A549 (cell line): Measurements from ENCODE around the gene SELENOM. TPM values are rescaled to one million over a fixed set of nuclear protein-coding genes. Genes with fewer than 3 reads are reported as not detected.

Source experiments
- ATAC-seq, 2 experiments: fragments of 200-7000 bp in 1 of 2; fragments of >200 bp in 1 of 2; cut with Nextera tagmentation in 1 of 2; cut with Tn5 transposase in 1 of 2; 3 replicates each; pipeline versions ENCODE4 v1.8.0 to v1.9.1; 2018 to 2020; ENCODE audit warnings: mild to moderate bottlenecking in 1 of 2, moderate library complexity in 1 of 2
- CTCF ChIA-PET: fragments of 300-600 bp; sonication (Branson Sonifier 250); formaldehyde crosslinking; extraction: SDS; loops from one replicate; lab custom pipeline; 2021; ENCODE audit warnings: antibody characterized with exemption, inconsistent platforms; lab: Yijun Ruan, JAX
- POLR2A ChIA-PET: fragments of 350-600 bp; formaldehyde crosslinking; extraction: SDS; loops from one replicate; lab custom pipeline; 2021; ENCODE audit warnings: antibody characterized with exemption, inconsistent platforms; lab: Yijun Ruan, JAX
- DNase-seq, 2 experiments: peaks; one replicate each; pipeline versions ENCODE4 v3.0.0 to v3.0.0-alpha.2; 2011 to 2016; ENCODE audit warnings: low read depth in 1 of 2, low spot score in 1 of 2
- FAIRE-seq: peaks from 2 replicates; lab custom pipeline; 2011; peaks lifted over from hg19 to GRCh38; lab: Jason Lieb, UNC
- H3K27ac ChIP-seq, 2 experiments: fragments of >200 bp; sonication (Bioruptor Twin); formaldehyde crosslinking; 3 replicates each; pipeline ENCODE4 v1.5.1; 2016 to 2017
- H3K4me1 ChIP-seq: fragments of >200 bp; sonication (Bioruptor Twin); formaldehyde crosslinking; 3 replicates; pipeline ENCODE4 v1.6.1; 2016
- H3K4me2 ChIP-seq: fragments of >200 bp; sonication (Bioruptor Twin); formaldehyde crosslinking; 3 replicates; pipeline ENCODE4 v1.6.1; 2016
- H3K4me3 ChIP-seq: fragments of >200 bp; sonication (Bioruptor Twin); formaldehyde crosslinking; 3 replicates; pipeline ENCODE4 v1.5.1; 2016
- H3K9me3 ChIP-seq: fragments of >200 bp; sonication (Bioruptor Twin); formaldehyde crosslinking; 3 replicates; pipeline ENCODE4 v1.6.1; 2016
- BCL3 ChIP-seq: fragments of >200 bp; sonication (Bioruptor Twin); formaldehyde crosslinking; IDR thresholded peaks from 3 replicates; pipeline ENCODE4 v1.6.1; 2016
- EHF ChIP-seq: fragments of 250-450 bp; sonication (Bioruptor Pico); IDR thresholded peaks from 2 replicates; pipeline ENCODE4 v1.5.0; 2020; ENCODE audit warnings: mild to moderate bottlenecking
- FOSL2 ChIP-seq, 2 experiments: fragments of 450-650 bp in 1 of 2; fragments of >200 bp in 1 of 2; sonication (Bioruptor Twin) in 1 of 2; formaldehyde crosslinking; IDR thresholded peaks; 2 replicates each; pipeline versions ENCODE4 v1.5.0 to v1.6.1; 2016 to 2020; ENCODE audit warnings: mild to moderate bottlenecking in 1 of 2, moderate library complexity in 1 of 2
- HDAC2 ChIP-seq: fragments of 200-600 bp; sonication (generic); IDR thresholded peaks from 2 replicates; pipeline ENCODE4 v1.6.1; 2016
- HES2 ChIP-seq: fragments of >200 bp; sonication (Bioruptor Twin); formaldehyde crosslinking; IDR thresholded peaks from 2 replicates; pipeline ENCODE4 v1.6.1; 2016
- HMGXB4 ChIP-seq: fragments of 250-450 bp; sonication (Bioruptor Pico); IDR thresholded peaks from 2 replicates; pipeline ENCODE4 v1.5.0; 2021; ENCODE audit warnings: mild to moderate bottlenecking, moderate library complexity, borderline replicate concordance
- HOXA7 ChIP-seq: fragments of 250-450 bp; sonication (Bioruptor Pico); IDR thresholded peaks from 2 replicates; pipeline ENCODE4 v1.5.0; 2020; ENCODE audit warnings: mild to moderate bottlenecking, moderate library complexity
- HOXB13 ChIP-seq: fragments of 250-450 bp; sonication (Bioruptor Pico); IDR thresholded peaks from 2 replicates; pipeline ENCODE4 v1.5.0; 2020; ENCODE audit warnings: low read depth, mild to moderate bottlenecking, moderate library complexity
- NFE2L2 ChIP-seq: fragments of 150-350 bp; conservative IDR thresholded peaks from 2 replicates; pipeline ENCODE4 v1.6.1; 2014; ENCODE audit warnings: low read length
- NPAS2 ChIP-seq: fragments of 250-450 bp; sonication (Bioruptor Pico); IDR thresholded peaks from 2 replicates; pipeline ENCODE4 v1.8.0; 2022; ENCODE audit warnings: mild to moderate bottlenecking, moderate library complexity, borderline replicate concordance
- PBX3 ChIP-seq: IDR thresholded peaks from 2 replicates; pipeline ENCODE4 v1.6.1; 2012
- POLR2A ChIP-seq: IDR thresholded peaks from 2 replicates; pipeline ENCODE4 v1.6.1; 2012; ENCODE audit warnings: mild to moderate bottlenecking, low read length
- RCOR1 ChIP-seq: fragments of 150-350 bp; IDR thresholded peaks from 2 replicates; pipeline ENCODE4 v1.6.1; 2014; ENCODE audit warnings: antibody characterized with exemption, low read length, low read depth
- SMC3 ChIP-seq: fragments of >200 bp; sonication (Bioruptor Twin); formaldehyde crosslinking; IDR thresholded peaks from 3 replicates; pipeline ENCODE4 v1.6.1; 2018; ENCODE audit warnings: inconsistent platforms
- SREBF2 ChIP-seq: fragments of 450-650 bp; IDR thresholded peaks from 2 replicates; pipeline ENCODE4 v1.6.1; 2014; ENCODE audit warnings: mild to moderate bottlenecking, moderate library complexity
- ZFP36 ChIP-seq: fragments of 450-650 bp; IDR thresholded peaks from 2 replicates; pipeline ENCODE4 v1.6.1; 2014; ENCODE audit warnings: borderline replicate concordance; ENCODE audit not compliant: partially characterized antibody
- WGBS: methylation state at CpG from one replicate; pipeline ENCODE4 v1.1.6; 2017; ENCODE audit errors: missing lambda C conversion rate; 5-methylcytosine and 5-hydroxymethylcytosine counted together
- polyA plus RNA-seq, 4 experiments: library from polyadenylated mRNA; depleted of rRNA in 3 of 4; stranded (reverse); fragments of >200 nt; fragmentation: RNase III in 1 of 4; extraction: RNeasy Plus Mini Kit Qiagen cat#74134 plus additional on column Dnase treatment in 1 of 4; gene quantifications; 2 replicates in 3 of 4; 3 replicates in 1 of 4; pipeline ENCODE4 v1.2.3, GENCODE V29; 2011 to 2017

Gene SELENOM
- polyA plus RNA-seq, 2 of the 4 experiments (the other 2 are of a cell fraction) = 15.3 to 46.5 TPM

GRCh38 chr22:31120642-31121041 lies 13.3 kb upstream of the SELENOM start:
- Histone ChIP-seq H3K4me3 (no peak overlapping the region), H3K9me3 (no peaks in the 10 kb centered on the region), H3K4me1 (peaks cover 11% of the 10 kb centered on the region), H3K27ac (no peak overlapping the region), H3K4me2 (no peak overlapping the region)
- WGBS = 100% methylated on average over 1 of the region's 1 CpG
- FAIRE-seq (no peak), DNase-seq (no peak), ATAC-seq (no peak)
- TF ChIP-seq PBX3 = no peak
- no peak for TF ChIP-seq NFE2L2
- no peak for TF ChIP-seq HES2
- TF ChIP-seq RCOR1 = no peak
- no peak for TF ChIP-seq NPAS2 (CRISPR knock-in tag)
- TF ChIP-seq SREBF2 = no peak
- no peak for TF ChIP-seq SMC3
- no peak for TF ChIP-seq HOXA7 (CRISPR knock-in tag)
- TF ChIP-seq EHF (CRISPR knock-in tag) = no peak
- no peak for TF ChIP-seq POLR2A
- no peak for TF ChIP-seq BCL3
- TF ChIP-seq ZFP36 = no peak
- CTCF ChIA-PET = interaction anchor here (0.6 to 2.9 kb wide), 2 partner anchors 12 to 504 kb away, joined by 3 to 19 read pairs; partner anchors contain the start of gene SELENOM
- POLR2A ChIA-PET = no interaction called here

GRCh38 chr22:31120230-31120629 lies 12.9 kb upstream of the SELENOM start:
- no peak for TF ChIP-seq HOXB13 (CRISPR knock-in tag)
- TF ChIP-seq FOSL2 (IDR thresholded peaks at IDR 0.05) = no peak
- TF ChIP-seq FOSL2 (CRISPR knock-in tag; IDR thresholded peaks at IDR 0.05) = no peak
- no peak for TF ChIP-seq HMGXB4
- WGBS = 54% methylated on average over 3 of the region's 5 CpGs
- ChIA-PET POLR2A (no interaction called here), CTCF (interaction anchor here (0.6 to 2.9 kb wide), 2 partner anchors 12 to 504 kb away, joined by 3 to 19 read pairs; partner anchors contain the start of gene SELENOM)
- Histone ChIP-seq H3K9me3 (no peaks in the 10 kb centered on the region), H3K4me1 (peaks cover 11% of the 10 kb centered on the region), H3K27ac (no peak overlapping the region), H3K4me3 (no peak overlapping the region), H3K4me2 (no peak overlapping the region)
- FAIRE-seq (no peak), ATAC-seq (no peak), DNase-seq (no peak)

GRCh38 chr22:31119026-31119717 lies 11.8 kb upstream of the SELENOM start:
- Histone ChIP-seq H3K4me1 (peaks cover 11% of the 10 kb centered on the region), H3K27ac (no peak overlapping the region), H3K9me3 (no peaks in the 10 kb centered on the region), H3K4me3 (no peak overlapping the region), H3K4me2 (no peak overlapping the region)
- 72% methylated on average over 6 of the region's 7 CpGs for WGBS
- FAIRE-seq = no peak
- CTCF ChIA-PET = interaction anchor here (1.0 to 2.9 kb wide), 3 partner anchors 11 to 154 kb away, joined by 3 to 19 read pairs (median 3); partner anchors contain the start of gene SELENOM
- POLR2A ChIA-PET = no interaction called here
- no peak for ATAC-seq
- no peak for DNase-seq
- TF ChIP-seq ZFP36 = peak; percentile 27
- TF ChIP-seq HDAC2 = no peak
